Measurements from ENCODE around the gene MSANTD1. TPM values are rescaled to one million over a fixed set of nuclear protein-coding genes. Genes with fewer than 3 reads are reported as not detected.

MSANTD1 gene
- total RNA-seq, 1 experiment from 2014 or later = 0.77 TPM

GRCh38 chr4:3269105-3269927, 20.4 kb downstream of the MSANTD1 start:
- H2AFZ ChIP-seq (ENCODE audit: low read length) = no peak overlapping the region
- no peaks in the 10 kb centered on the region for H4K20me1 ChIP-seq (ENCODE audit: low read length)
- H3K9me3 ChIP-seq (ENCODE audit: low read length) = no peaks in the 10 kb centered on the region
- H3K9ac ChIP-seq (ENCODE audit: low read length) = no peak overlapping the region
- H3K79me2 ChIP-seq (ENCODE audit: low read length) = no peaks in the 10 kb centered on the region
- H3F3A ChIP-seq (ENCODE audit: low read length, unreplicated experiment) = no peaks in the 10 kb centered on the region
- no peak overlapping the region for H3K4me3 ChIP-seq (ENCODE audit: low read length)
- intact Hi-C loops (cut with micrococcal nuclease) = no loop called here
- H3K9me2 ChIP-seq (replicated peaks; ENCODE audit: low read length) = no peaks in the 10 kb centered on the region
- DNase-seq (no peak), ATAC-seq (no peak)
- ChIA-PET CTCF (no interaction called here), POLR2A (ENCODE audit: unreplicated experiment) (no interaction called here)
- H3K4me1 ChIP-seq (ENCODE audit: insufficient read depth, low read length) = no peaks in the 10 kb centered on the region
- no peaks in the 10 kb centered on the region for H3K27me3 ChIP-seq (ENCODE audit: low read length)
- H3K4me2 ChIP-seq (ENCODE audit: low read length) = no peak overlapping the region
- no TSS peak for BruUV-seq (replicated peaks)
- no peak overlapping the region for H3K27ac ChIP-seq (ENCODE audit: low read length)
- no peak for TF ChIP-seq EZH2 (IDR thresholded peaks at IDR 0.05; ENCODE audit: low read length, unreplicated experiment)
- no peak for TF ChIP-seq EZH2phosphoT487 (IDR thresholded peaks at IDR 0.05; ENCODE audit: borderline replicate concordance, low read length)
- no peak for TF ChIP-seq CTCF (conservative IDR thresholded peaks at IDR 0.05; ENCODE audit: low read depth, low read length)
- no peaks in the 10 kb centered on the region for H3K36me3 ChIP-seq (ENCODE audit: low read depth, low read length)

GRCh38 chr4:3269991-3270611, 21.1 kb downstream of the MSANTD1 start:
- Histone ChIP-seq H3K9me2 (replicated peaks; ENCODE audit: low read length) (no peaks in the 10 kb centered on the region), H3K4me3 (ENCODE audit: low read length) (no peak overlapping the region), H3K9ac (ENCODE audit: low read length) (no peak overlapping the region), H3K4me1 (ENCODE audit: insufficient read depth, low read length) (no peaks in the 10 kb centered on the region), H3K36me3 (ENCODE audit: low read depth, low read length) (no peaks in the 10 kb centered on the region), H3K27me3 (ENCODE audit: low read length) (no peaks in the 10 kb centered on the region), H3K79me2 (ENCODE audit: low read length) (no peaks in the 10 kb centered on the region), H3K27ac (ENCODE audit: low read length) (no peak overlapping the region), H2AFZ (ENCODE audit: low read length) (no peak overlapping the region), H3K4me2 (ENCODE audit: low read length) (no peak overlapping the region), H4K20me1 (ENCODE audit: low read length) (no peaks in the 10 kb centered on the region), H3K9me3 (ENCODE audit: low read length) (no peaks in the 10 kb centered on the region), H3F3A (ENCODE audit: low read length, unreplicated experiment) (no peaks in the 10 kb centered on the region)
- TF ChIP-seq EZH2 (IDR thresholded peaks at IDR 0.05; ENCODE audit: low read length, unreplicated experiment) (no peak), EZH2phosphoT487 (IDR thresholded peaks at IDR 0.05; ENCODE audit: borderline replicate concordance, low read length) (no peak), CTCF (conservative IDR thresholded peaks at IDR 0.05; ENCODE audit: low read depth, low read length) (no peak)
- BruUV-seq (replicated peaks) = no TSS peak
- POLR2A ChIA-PET (ENCODE audit: unreplicated experiment) = no interaction called here
- intact Hi-C loops (cut with micrococcal nuclease) = no loop called here
- DNase-seq (no peak), ATAC-seq (no peak)
- CTCF ChIA-PET = no interaction called here

- no peaks in the 10 kb centered on the region for H3K79me2 ChIP-seq (ENCODE audit: low read length)
- H3K9ac ChIP-seq (ENCODE audit: low read length) = no peak overlapping the region
- no peak for TF ChIP-seq EZH2 (IDR thresholded peaks at IDR 0.05; ENCODE audit: low read length, unreplicated experiment)
- no peaks in the 10 kb centered on the region for H3K9me3 ChIP-seq (ENCODE audit: low read length)
- DNase-seq (no peak), ATAC-seq (no peak)
- BruUV-seq (replicated peaks) = no TSS peak
- H3K4me3 ChIP-seq (ENCODE audit: low read length) = no peak overlapping the region
- intact Hi-C loops (cut with micrococcal nuclease) = no loop called here
- H3K27ac ChIP-seq (ENCODE audit: low read length) = no peak overlapping the region
- ChIA-PET CTCF (interaction anchor here (0.6 kb wide), 1 partner anchor 145 kb away, joined by 3 read pairs; no protein-coding TSS in a partner anchor), POLR2A (ENCODE audit: unreplicated experiment) (no interaction called here)
- H4K20me1 ChIP-seq (ENCODE audit: low read length) = no peaks in the 10 kb centered on the region
- H3F3A ChIP-seq (ENCODE audit: low read length, unreplicated experiment) = no peaks in the 10 kb centered on the region
- no peaks in the 10 kb centered on the region for H3K27me3 ChIP-seq (ENCODE audit: low read length)
- H3K4me2 ChIP-seq (ENCODE audit: low read length) = no peak overlapping the region
- no peak overlapping the region for H2AFZ ChIP-seq (ENCODE audit: low read length)
- no peaks in the 10 kb centered on the region for H3K9me2 ChIP-seq (replicated peaks; ENCODE audit: low read length)
- no peaks in the 10 kb centered on the region for H3K36me3 ChIP-seq (ENCODE audit: low read depth, low read length)
- H3K4me1 ChIP-seq (ENCODE audit: insufficient read depth, low read length) = no peaks in the 10 kb centered on the region
Measured at GRCh38 chr4:3271131-3271530, 22.2 kb downstream of the MSANTD1 start.

All from PC-3 (cell line).